Activated CD4-positive, CD25-positive, alpha-beta regulatory T cell treated with anti-CD3 and anti-CD28 coated beads, Interleukin-2, amount 50 U/mL, for 72 hours (primary cell): ENCODE measurements around the gene APBA2.
A peak's percentile ranks its signal among the peaks of the same experiment; 100 is the strongest.

Experiments
- DNase-seq: peaks from one replicate; pipeline ENCODE4 v3.0.0; 2021

APBA2 gene

DNA sequence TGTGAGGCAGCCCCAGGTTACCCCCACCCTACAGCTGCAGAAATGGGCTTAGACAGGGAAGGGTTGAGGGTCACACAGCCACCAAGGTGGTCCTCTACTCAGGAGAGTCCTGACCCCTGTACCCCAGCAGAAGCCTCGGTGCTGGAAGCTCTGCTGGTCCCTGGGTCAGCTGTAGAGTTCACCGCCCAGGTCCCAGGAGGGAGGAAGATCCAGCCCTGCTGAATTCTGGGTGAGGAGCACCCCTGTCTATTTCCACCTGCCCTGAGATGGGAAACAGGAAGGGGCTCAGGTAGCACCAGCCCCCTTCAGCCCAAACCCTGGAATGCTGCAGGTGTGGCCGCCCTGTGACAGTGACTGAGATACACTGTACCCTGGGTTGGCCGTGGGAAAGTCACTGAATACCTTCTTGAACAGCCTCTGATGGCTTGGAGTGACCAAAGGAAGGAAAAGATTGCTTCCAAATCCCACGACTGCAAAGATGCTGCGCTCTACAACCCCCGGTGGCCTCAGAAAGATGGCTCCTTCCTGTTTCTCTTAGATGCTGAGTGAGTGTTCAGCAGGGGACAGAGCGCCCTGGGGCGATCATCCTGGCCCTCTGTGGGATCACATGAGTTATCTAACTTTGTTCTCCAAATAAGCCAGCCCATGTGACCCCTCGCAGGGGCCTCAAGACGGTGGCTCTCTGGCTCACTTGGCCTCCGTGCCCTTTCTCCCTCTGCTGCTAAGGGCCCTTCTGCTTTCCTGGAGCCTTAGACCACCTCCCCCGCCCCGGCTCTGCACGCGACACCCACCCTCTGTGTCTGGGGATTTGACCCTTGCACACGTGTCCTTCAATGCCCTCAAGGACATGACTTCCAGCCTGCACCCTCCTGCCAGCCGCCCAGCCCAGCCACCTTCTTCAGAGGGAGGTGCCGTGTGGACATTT lies 242.0 kb downstream of the APBA2 start:
- no peak for DNase-seq

DNA sequence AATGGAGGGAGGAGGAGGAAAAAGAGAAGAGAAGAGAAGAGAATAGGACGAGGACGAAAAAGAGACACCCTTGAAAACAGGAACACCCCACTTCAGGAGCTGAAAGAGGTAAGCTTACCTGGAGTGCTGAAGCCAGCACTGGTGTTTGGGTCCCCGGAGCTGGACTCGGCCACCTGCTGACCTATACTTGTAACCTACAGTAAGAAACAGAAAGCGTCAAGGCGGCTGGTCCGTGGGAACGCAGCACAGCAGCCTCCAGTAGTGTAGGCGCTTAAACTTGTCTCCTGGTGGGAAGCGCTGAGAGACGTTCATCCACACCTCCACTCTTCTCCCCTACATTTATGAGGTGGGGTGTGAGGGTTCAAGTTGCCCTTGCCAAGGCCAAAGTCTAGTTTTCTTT lies 242.9 kb downstream of the APBA2 start:
- no peak for DNase-seq

DNA sequence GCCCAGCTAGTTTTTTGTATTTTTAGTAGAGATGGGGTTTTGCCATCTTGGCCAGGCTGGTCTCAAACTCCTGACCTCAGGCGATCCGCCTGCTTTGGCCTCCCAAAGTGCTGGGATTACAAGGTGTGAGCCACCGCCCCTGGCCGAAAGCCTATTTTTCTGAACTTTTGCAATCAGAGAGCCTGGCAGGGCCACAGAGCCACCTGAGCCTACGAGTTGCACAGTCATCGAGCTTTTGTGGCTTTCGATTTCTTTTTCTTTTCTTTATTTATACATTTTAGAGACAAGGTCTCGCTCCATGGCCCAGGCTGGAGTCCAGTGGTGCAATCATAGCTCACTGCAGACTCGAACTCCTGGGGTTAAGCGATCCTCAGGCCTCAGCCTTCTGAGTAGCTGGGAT lies 243.4 kb downstream of the APBA2 start:
- no peak for DNase-seq

DNA sequence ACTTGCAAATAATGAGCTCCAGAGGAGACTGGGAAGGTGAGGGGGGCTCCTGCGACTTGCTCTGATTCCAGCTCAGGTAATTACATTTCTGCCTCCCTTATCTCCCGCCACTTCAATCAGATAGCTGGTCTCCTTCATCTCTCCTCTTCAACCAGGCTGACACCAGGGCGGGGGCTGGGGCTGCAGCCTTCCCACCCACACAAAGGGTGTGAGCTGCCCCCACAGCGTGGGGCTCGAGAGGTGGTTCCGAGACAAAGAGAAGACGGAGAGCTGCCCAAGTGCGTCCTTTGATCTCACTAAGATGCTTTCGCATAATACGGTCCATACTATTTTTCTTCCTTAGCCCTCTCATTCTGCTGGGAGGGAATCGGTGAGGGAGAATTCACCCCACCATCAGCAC lies 244.2 kb downstream of the APBA2 start:
- DNase-seq = no peak

DNA sequence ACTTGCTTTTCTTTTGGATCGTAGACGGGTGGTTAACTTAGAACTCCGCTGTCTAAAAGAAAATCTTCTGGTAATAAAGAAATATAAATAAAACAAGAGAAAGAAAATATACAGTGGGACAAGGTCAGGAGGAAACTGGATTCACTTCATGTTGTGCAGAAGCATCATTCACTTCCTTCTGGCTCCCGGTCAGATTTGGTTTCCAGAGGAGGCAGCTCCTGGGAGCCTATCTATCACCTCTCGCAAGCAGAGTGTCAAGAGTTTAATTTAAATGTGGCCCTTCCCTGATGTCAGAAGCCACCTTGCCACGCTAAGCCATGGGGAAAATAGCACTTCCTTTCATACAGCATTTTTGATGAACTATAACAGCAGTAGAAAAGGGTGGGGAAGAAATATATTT lies 244.7 kb downstream of the APBA2 start:
- no peak for DNase-seq

DNA sequence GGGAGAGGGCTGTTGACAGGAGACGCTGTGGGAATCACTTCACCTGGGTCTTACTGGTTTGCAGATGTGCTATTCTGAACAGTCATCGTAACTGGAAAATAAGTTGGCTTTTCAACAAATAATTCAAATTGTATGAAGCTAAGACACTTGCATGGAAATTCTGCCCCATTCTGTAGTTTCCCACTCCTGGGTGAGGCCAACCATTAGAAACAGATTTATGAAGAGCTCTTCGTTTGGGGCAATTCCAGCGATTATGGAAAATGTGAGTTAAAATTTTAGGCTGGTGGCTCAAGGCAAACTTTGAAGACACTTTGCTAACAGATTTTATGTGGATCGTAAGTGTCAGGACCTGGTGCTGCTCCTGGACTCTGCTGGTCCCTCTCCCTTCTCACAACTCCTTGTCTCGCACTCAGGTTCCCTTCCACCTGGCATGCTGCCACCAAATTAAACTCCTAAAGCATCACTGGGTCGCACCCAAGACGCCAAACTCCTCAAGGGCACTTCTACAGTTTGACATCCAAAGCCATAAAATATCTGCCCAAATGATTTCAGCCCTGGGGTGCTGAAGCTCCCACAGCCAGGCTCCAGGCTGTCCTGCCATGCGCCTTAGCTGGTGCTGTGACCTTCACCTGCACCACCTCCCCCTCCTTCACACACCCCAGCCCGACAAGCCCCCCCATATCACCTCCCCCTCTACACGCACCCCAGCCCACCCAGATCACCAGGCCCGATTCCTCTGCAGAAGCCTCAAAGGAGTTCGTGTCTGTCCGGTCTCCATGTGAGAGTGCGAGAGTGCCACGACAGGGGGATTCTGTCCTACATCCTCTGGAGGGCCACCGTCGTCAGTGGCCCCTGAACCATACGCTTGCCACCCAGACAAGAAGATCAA lies 245.4 kb downstream of the APBA2 start:
- DNase-seq = no peak

DNA sequence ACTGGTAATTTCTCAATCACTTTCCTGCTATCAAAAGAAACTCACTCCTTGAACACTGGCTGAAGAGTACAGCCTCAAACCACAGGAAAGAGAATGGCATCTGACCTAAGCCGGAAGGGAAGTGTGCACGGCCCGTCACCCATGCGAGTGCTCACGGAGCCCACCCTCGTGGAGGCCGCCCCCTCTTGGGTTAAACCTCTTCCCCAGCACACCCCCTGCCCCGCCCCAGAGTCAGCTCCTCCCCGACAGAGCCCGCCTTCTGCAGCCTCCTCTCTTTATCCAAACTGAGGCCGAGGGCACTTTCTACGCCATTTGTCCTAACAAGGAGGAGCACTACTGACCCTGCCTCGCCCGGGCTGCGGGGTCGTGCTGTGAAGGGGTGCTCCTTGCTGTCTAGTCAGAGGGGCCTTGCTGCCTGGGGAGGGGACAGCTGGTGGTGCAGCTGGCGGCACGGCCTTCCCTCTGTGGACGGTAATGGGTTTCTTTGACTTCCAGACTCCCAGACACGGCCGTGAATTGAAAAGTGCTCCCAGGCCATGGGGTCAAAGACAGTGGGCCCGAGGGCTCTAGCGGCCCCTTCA lies 246.2 kb downstream of the APBA2 start:
- DNase-seq = no peak

DNA sequence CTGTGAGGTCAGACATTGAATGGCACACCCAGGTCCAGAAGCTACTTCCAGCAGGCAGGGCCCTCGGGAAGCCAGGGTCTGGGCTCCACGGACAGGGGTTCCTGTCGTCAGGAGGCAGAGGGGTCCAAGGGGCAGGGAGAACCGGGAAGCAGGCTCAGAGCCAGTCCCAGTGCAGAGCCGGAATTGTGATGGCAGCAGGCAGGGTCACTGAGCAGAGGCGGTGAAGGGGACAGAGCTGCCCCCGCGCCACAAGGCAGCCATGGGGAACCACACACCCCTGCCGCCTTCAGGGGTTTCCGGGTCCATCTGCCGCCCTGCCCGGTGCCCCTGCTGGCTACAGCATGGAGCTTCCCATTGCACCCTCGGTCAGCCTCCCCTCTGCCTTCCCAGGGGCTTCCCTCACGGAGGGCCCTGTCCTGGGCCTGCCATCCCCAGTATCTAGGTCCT lies 247.0 kb downstream of the APBA2 start:
- DNase-seq = no peak

DNA sequence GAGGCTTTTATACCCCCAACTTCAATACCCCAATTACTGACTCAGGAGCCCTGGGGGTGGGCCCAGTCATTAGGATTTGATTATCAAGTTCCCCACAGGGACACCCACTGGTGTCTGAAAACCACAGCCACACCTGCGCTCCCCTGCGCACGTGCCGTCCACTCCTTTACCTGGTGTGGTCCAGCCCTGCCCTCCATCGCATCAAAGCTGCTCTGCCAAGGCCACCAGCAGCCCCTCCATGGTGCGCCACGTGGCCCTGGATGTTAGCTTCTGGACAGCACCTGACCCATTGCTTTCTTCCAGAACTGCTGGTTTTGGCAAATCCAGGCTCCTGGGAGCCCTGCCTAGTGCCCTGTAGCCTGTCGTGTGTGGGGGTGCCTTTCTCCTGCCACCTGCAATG lies 247.5 kb downstream of the APBA2 start:
- no peak for DNase-seq

DNA sequence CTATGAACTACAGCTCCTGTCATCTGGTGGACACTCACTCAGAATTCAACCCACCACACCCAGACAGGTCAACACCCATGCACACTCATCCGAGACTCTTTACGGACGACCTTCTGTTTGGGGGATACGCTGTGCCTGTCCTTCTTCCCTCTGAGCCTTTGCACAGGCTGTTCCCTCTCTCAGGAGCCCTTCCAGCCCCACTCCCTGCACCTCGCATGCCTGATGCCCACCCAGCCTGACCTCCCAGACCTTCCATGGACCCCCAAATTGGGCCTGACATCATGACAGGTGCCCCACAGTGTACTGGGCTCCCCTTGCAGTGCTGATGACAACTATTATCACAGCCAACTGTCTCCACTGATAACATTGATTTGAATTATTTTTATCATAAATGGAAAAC lies 248.0 kb downstream of the APBA2 start:
- DNase-seq = no peak

DNA sequence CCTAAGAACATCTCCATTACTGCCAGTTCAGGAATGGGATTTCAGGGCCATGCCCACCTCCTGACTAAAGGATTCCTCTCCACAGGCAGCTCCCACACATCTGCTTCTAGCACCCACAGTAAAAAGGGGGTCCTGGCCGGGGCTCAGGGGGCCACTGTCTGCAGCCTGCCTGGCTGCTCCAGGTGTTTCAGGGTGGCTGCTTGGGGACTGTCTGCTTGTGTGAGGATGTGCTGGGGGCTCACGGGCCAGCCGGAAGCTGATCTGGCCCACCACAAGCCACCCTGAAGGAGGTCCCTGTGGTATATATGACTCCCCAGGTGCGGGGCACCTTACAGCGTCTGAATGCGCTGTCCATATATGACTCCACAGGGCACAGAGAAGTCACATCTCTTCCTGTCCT lies 248.5 kb downstream of the APBA2 start:
- DNase-seq = no peak

DNA sequence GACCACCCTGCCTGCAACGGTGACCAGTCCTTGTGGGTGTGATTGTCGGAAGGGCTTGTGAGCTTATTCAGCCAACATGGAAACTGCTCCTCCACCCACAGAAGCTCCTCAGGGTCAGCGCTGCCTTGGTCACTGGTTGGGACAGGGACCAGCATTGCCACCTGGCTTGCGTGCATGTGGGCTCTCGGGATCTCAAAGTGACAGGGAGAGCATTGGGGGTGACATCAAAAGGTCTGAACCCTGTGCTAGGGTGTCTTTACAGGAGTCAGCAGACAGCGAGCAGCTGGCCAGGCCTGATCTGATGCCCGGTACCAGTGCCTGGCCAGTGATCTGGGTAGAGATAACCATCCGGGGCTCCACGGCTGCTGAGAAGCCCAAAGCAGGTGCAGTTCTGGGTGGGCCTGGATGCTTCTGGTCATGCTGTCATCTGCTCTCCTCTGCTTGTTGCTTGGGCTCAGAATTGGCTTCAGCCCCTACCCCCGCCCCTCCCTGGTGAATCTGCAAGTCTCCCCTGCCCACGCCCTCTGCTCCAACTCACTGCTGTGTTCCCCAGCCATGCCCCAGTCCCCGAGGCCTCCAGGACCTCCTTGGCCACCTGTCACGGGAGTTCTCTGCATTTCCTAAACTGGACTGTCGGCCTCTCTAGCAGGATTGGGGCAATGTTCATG lies 249.0 kb downstream of the APBA2 start:
- DNase-seq = no peak

DNA sequence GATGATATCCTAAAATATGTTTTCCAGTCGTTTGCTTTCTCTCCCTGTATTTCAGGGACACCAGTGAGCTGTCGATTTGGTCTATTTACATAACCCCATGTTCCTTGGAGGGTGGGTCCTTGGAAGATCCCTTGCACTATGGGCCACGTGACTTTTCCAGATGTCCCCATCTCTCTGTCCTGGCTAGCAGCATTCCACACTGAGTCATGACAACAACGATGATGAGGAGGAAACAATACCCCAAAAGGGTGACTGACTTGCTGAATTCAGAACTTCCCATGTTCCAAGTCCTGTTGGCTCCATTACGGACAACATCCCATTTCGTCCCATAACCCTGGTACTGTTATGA lies 249.5 kb downstream of the APBA2 start:
- DNase-seq = no peak

DNA sequence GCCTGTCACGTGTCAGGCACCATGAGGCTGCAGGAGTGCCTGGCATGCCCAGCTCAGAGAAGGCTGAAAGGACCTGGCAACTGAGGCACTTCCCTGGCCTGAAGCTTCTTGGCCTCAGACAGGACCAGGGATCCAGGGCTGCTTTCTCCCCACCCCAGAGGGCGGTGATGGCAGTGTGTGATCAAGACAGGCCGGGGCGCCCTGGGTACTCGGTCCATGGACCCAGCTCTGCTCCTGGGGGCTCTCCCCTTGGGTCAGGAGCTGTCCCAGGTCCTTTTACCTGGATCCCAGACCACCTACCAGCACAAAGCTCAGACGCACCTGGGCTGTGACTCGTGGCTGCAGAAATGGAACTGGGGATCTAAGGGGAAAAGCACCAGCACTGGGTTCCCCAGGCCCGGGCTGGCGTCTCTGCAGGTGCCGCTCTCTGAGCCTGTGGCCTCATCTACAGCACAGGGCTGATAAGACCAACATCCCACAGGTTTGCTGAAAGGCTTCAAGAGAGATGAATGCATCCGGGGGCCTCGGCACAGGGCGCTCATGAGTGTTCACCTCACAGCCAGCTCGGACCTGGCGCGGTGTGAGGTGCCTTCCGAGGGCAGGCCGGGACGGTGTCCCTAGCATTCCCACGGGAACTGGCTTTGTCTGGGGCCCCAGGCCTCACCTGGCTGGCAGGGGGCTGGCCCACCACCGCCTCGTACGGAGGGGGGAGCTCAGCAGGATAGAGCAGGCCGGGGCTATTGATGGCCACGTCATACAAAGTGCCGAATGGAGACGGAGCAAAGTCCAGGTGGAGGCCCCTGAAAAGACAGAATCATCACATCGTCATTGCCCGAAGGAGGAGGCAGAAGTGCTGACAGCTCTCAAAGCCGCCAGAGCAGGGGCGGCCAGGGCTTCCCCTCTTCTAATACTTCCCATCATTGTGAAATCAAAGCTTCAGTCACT lies 250.2 kb downstream of the APBA2 start:
- peak; percentile 23 for DNase-seq

DNA sequence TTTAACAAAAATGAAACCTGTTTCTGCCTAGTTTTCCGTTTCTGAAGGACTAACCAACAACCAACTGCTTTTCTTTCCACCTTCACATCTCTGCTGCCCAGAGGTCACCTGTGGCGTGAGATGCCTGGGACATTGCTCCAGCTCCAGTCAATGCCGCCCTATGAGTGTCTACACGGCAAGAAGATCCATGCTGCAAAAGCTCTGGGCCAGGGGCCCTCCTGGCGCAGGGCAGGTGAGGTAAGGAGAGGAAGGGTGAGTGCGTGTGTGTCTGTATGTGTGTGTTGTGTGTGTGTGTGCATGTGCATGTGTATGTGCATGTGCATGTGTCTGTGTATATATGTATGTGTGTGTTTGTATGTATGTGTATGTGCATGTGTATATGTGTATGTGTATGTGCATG lies 252.5 kb downstream of the APBA2 start:
- DNase-seq = peak; percentile 18

DNA sequence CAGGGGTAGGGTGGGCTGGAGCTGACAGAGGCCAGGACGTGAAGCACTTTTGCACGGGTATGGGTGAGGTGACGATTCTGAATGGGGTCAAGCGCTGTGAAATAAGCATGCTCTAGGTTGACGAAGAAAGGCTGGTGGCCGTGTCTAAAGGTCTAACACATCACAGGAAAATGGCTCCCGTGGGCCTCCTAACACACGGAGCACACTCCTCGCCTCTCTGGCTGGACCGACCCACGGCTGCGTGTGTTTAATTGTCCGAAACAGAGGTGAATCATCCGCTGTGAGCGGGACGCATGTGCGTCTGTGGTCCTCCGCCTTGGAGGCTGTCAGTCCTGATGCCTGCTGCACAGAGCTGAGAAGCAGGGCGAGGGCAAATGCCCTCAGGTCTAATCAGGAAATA lies 253.3 kb downstream of the APBA2 start:
- DNase-seq = no peak

DNA sequence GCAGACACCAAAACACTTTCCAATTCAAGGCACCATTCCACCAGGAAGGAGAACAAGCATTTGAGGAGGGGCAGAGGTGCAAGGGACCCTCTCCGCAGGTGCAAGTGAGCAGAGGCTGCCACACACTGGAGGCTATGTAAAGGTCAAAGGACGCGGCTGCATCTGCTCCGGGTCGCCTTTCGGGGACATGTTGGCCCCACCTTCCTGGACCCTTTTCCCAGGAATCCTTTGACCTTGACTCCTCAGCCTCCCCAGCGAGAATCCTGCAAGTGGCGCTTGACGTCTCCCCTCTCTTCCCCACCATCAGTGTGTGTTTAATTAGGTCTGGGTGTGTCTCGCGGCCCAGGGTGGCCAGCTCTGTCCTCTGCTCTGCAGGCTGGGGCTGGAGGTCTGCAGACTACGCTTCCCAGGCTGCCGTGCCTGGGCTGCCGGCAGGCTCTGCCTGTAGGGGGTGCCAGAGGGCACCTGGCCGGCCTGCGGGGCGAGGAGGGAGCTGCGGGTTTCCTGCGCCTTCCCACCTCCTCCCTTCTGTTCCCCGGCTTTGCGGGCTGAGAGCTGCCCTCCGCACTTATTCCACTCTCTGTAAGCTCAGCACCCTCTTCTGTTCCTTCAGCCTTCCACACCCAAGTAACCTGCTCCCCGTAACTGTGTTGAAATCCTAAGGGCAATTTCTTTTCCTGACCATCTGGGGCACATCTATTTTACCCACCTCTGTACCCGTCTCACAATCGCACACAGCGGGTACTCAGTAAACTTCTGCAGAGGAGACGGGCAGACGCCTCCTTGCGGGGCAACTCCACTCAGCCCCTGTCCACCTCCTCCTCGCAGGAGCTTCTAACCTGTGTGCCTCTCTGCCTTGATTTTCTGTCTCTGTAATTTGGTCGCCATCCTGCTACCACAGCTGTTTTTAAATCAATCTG lies 254.0 kb downstream of the APBA2 start:
- DNase-seq = peak; percentile 62

DNA sequence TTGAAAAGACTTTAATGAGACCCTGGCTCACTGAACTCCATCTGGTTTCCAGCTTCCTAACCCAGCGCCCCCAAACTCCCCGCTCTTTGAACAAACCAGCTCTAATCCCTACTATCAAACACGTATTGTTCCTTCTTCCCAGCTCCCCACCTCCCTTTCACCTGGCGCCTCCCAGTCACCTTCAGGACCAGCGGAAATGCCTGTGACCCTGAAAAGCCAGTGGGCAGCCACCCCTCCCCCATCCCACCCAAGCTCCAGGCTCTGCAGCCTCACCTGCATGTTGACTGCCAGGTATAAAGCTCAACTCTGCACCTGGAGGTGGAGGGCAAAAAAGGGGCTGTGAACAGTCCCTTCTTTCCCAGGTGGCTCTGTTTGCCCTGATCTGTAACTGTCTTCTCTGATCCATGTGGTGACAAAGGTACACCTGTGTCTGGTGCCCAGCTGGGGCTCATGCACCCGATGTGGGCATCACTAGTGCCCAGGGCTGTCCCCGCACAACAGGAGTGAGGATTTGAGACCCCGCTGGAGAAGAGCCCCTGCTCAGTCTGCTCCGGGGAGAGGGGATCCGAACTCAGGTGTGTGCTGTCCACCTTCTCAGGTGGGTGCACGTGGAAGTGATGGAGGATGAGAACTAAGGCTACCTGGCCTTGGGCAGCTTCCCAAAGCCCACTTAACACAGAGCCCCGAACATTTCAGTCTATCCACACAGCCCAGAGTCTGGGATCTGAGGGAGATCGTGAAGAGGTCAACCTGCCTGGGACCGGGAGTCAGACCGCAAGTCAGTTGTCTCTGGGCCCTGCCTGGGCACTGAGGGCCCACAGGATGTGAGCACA lies 254.9 kb downstream of the APBA2 start:
- DNase-seq = no peak

DNA sequence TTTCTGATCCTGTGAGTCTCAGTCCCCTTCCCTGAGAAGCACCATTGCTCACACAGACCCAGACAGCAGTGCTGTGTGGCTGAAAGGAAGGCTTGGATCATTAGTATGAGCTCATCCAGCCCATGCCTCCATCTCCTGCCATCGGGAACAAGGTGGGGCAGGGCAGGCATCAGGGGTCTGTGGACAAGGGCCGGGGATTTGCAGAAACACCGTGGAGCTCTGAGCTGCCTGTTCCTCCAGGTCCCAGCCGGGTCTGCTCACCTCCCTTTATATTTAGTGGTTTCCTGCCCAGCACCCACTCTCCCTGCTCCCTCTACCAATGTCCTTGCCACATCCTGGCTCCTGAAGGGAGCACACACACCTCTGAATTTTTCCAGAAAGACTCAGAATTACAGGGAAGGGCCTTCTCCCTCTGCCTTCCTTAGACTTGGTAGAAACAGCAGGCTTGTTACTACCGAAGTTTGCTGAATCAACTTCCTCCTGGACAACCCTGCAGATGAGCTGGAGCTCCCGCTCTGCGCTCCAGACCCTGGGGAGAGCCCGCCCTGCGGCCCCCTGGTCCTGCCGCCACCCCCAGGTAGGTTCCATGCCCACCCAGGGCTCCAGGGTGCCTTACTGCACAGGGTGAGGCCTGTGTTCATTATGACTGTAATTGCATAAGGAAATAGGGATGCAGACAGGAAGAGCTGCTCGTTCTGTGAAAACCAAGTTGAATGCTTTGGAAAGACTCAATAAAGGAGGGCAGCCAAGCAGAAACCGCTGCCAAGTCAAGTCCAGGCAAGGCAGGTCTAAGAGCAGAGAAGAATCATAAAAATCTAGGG lies 255.7 kb downstream of the APBA2 start:
- peak; percentile 15 for DNase-seq
